ACC112 (cell line): ENCODE measurements around the gene SGSH.

Experiments used
- H2AFZ ChIP-seq: fragments of 200-600 bp; sonication (generic); one replicate; pipeline ENCODE4 v1.6.0; 2017; ENCODE audit warnings: antibody characterized with exemption, low read length; ENCODE audit not compliant: unreplicated experiment
- H3K27ac ChIP-seq: fragments of 200-600 bp; sonication (generic); 2 replicates; pipeline ENCODE4 v1.5.1; 2014; ENCODE audit warnings: low read depth, mild to moderate bottlenecking, antibody characterized with exemption, low read length, moderate library complexity
- H3K27me3 ChIP-seq: fragments of 200-600 bp; sonication (generic); 2 replicates; pipeline ENCODE4 v1.6.1; 2014; ENCODE audit warnings: mild to moderate bottlenecking, antibody characterized with exemption, low read length, moderate library complexity, mixed read lengths; ENCODE audit not compliant: insufficient read depth
- H3K36me3 ChIP-seq: fragments of 200-600 bp; sonication (generic); 2 replicates; pipeline ENCODE4 v1.6.1; 2016; ENCODE audit warnings: mild to moderate bottlenecking, antibody characterized with exemption, low read length, moderate library complexity, mixed read lengths; ENCODE audit not compliant: insufficient read depth
- H3K4me1 ChIP-seq: fragments of 200-600 bp; sonication (generic); one replicate; pipeline ENCODE4 v1.6.1; 2016; ENCODE audit warnings: low read length, mixed read lengths; ENCODE audit not compliant: insufficient read depth, unreplicated experiment, control insufficient read depth
- H3K4me3 ChIP-seq: fragments of 200-600 bp; sonication (generic); 2 replicates; pipeline ENCODE4 v1.5.1; 2014; ENCODE audit warnings: mild to moderate bottlenecking, low read depth, low read length
- H3K79me2 ChIP-seq: fragments of 200-600 bp; sonication (generic); one replicate; pipeline ENCODE4 v1.6.0; 2016; ENCODE audit warnings: low read length; ENCODE audit not compliant: control insufficient read depth, unreplicated experiment, insufficient read depth

The SGSH gene

DNA sequence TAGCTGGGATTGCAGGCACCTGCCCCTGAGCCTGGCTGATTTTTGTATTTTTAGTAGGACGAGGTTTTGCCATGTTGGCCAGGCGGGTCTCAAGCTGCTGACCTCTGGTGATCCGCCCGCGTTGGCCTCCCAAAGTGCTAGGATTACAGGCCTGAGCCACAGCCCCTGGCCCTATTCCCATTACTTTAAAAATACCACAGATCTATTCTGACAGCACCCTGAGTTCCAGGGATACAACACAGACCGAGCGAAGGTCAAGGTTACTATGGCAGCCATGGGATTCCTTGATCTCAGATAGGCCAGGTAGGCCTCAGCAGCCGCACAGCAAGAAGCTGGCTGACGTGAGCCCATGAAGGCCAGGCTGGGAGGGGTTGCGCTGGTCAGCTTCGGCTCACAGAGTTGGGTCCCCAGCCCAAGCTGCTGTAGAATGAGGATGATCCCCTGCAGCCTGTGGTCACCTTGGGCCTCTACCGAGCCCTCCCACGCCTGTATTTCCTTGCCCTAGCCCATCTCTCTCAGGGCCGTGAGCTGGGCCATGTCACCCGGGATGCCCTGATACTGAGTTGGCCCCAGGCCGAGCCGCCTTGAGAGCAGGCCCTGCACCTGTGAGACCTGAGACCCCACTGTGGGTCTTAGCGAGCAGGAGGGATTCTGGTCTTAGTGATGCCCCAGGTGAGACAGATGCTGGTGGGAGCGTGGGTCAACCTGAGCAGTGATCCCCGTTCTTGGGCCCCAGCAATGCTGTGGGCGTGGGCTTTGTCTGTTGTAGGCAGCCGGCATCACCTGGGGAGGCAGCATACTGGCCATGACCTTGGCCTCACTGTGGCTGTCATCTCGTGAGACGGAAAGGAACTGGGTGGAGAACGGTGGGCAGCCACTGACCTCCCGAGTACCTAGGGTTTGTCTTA lies 23.6 kb upstream of the SGSH start:
- no peak overlapping the region for H3K27ac ChIP-seq
- no peaks in the 10 kb centered on the region for H3K27me3 ChIP-seq
- H3K4me3 ChIP-seq = no peak overlapping the region
- H3K4me1 ChIP-seq = no peaks in the 10 kb centered on the region
- no peaks in the 10 kb centered on the region for H3K79me2 ChIP-seq
- H2AFZ ChIP-seq = no peak overlapping the region
- H3K36me3 ChIP-seq = no peaks in the 10 kb centered on the region

DNA sequence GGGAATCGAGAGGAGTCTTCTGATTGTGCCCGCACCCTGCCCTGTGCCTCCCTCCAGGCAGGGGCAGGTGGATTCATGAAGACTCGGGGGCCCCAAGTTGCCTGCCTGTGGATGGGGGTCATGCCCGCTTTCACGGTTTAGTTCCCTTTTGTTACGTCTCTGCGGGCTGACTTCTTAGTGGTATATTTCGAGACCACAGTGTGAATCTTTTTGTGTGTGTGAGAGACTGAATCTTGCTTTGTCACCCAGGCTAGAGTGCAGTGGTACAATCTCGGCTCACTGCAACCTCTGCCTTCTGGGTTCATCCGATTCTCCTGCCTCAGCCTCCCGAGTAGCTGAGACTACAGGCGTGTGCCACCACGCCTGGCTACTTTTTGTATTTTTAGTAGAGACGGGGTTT lies 22.4 kb upstream of the SGSH start:
- no peaks in the 10 kb centered on the region for H3K27me3 ChIP-seq
- H3K27ac ChIP-seq = no peak overlapping the region
- no peaks in the 10 kb centered on the region for H3K4me1 ChIP-seq
- H3K36me3 ChIP-seq = peaks cover 5% of the 10 kb centered on the region; the same call in 1 of the 2 replicates
- H3K4me3 ChIP-seq = no peak overlapping the region
- H2AFZ ChIP-seq = no peak overlapping the region
- no peaks in the 10 kb centered on the region for H3K79me2 ChIP-seq

DNA sequence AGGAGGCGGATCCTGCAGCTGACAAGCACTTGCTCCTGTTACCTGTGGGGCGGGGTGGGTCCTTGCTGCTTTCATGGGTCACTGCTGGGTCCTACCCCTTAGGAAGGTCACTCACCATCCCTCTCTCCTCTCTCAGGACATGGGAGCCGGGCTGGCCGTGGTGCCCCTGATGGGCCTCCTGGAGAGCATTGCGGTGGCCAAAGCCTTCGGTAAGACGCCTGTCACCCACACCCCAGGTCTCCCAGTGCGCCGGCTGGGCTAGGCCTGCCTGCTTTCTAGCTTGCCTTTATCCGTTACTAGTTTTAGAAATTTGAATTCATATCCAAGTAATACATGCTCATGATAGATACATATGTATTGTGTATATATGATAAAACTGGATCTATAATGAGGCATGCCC lies 17.3 kb upstream of the SGSH start:
- peaks cover 43% of the 10 kb centered on the region for H3K36me3 ChIP-seq
- H3K4me1 ChIP-seq = no peaks in the 10 kb centered on the region
- H3K4me3 ChIP-seq = no peak overlapping the region
- no peaks in the 10 kb centered on the region for H3K27me3 ChIP-seq
- no peak overlapping the region for H2AFZ ChIP-seq
- H3K79me2 ChIP-seq = no peaks in the 10 kb centered on the region
- H3K27ac ChIP-seq = no peak overlapping the region

DNA sequence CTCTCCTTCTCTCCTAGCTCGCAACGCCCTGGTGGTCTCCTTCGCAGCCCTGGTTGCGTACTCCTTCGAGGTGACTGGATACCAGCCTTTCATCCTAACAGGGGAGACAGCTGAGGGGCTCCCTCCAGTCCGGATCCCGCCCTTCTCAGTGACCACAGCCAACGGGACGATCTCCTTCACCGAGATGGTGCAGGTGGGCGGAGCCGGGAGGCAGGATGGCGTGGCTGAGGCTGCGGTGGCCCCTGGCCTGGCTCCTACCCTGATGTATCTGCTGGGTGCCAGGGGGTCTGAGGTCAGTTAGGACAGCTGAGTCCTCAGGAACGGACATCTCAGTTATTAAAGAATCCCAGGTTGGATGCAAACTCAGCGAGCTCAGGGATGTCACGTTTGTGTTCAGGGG lies 16.8 kb upstream of the SGSH start:
- Histone ChIP-seq H3K4me1 (no peaks in the 10 kb centered on the region), H3K36me3 (peaks cover 45% of the 10 kb centered on the region), H3K4me3 (no peak overlapping the region), H3K79me2 (no peaks in the 10 kb centered on the region), H3K27ac (no peak overlapping the region), H3K27me3 (no peaks in the 10 kb centered on the region), H2AFZ (no peak overlapping the region)

DNA sequence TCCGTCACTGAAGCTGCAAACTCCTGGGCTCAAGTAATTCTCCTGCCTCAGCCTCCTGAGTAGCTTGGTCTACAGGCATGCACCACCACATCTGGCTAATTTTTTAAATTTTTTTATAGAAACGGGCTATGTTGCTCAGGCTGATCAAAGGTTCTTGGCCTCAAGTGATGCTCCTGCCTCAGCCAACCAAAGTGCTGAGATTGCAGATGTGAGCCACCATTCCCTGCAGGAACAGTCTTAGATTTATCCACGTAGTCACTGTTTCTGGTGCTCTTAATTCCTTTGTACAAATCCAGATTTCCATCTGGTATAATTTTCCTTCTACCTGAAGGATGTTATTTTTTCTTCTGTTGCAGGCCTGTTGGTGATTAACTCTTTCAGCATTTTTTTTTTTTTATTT lies 13.1 kb upstream of the SGSH start:
- Histone ChIP-seq H3K79me2 (no peaks in the 10 kb centered on the region), H2AFZ (no peak overlapping the region), H3K4me3 (no peak overlapping the region), H3K27ac (no peak overlapping the region), H3K4me1 (no peaks in the 10 kb centered on the region), H3K27me3 (no peaks in the 10 kb centered on the region), H3K36me3 (peaks cover 58% of the 10 kb centered on the region)

DNA sequence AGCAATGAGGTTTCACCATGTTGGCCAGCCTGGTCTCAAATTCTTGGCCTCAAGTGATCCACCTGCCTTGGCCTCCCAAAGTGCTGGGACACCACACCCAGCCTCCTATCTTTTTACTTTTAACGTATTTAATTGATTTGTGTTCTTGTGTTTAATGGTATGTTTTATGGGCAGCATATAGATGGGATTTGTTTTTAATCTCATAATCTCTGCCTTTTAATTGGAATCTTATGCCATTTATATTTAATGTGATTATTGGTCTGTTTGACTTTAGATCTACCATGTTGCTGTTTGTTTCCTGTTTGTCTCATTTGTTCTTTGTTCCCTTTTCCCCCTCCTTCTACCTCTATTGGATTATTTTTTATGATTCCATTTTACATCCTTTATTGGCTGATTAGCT lies 12.3 kb upstream of the SGSH start:
- peaks cover 52% of the 10 kb centered on the region for H3K36me3 ChIP-seq
- no peak overlapping the region for H2AFZ ChIP-seq
- no peaks in the 10 kb centered on the region for H3K79me2 ChIP-seq
- H3K4me3 ChIP-seq = no peak overlapping the region
- no peaks in the 10 kb centered on the region for H3K27me3 ChIP-seq
- H3K4me1 ChIP-seq = no peaks in the 10 kb centered on the region
- H3K27ac ChIP-seq = no peak overlapping the region

DNA sequence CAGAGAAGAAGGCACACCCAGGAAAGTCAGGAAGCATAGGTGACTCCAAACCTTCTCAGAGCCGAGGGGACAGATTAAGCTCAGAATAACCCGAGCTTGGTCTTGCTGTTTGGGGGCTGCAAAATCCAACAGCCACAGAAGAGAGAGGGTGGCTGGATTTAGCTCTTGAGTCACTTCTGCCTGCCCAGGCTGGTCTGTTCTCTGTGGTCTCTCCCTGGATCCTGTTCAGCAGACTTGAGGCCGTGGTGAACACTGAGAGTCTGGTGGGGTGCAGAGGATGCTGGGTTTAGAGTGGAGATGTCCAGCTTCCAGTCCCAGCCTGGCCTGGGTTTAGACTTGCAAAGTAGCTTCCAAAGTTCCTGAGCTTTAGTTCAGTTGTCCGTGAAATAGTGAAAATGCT lies 8.9 kb upstream of the SGSH start:
- Histone ChIP-seq H3K4me1 (no peaks in the 10 kb centered on the region), H3K79me2 (no peaks in the 10 kb centered on the region), H3K27me3 (no peaks in the 10 kb centered on the region), H3K27ac (no peak overlapping the region), H2AFZ (no peak overlapping the region), H3K4me3 (no peak overlapping the region), H3K36me3 (peaks cover 25% of the 10 kb centered on the region)

DNA sequence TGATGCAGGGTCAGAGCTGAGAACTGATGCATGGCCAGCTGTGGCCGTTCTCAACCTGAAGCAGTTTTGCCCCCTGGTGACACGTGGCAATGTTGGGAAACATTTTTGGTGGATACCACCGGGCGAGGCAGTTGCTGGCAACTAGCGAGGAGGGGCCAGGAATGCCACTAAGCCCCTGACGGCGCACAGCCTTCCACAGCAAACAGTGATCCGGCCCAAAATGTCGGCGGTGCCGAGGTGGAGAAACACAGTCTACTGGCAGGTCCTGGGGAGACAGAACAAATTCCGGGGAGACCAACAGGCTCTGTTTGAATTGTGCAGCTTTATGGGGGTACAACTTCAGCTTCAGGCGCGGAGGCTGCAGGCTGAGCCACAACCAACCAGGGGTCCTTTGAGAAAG lies 8.3 kb upstream of the SGSH start:
- no peaks in the 10 kb centered on the region for H3K27me3 ChIP-seq
- H3K27ac ChIP-seq = no peak overlapping the region
- H3K79me2 ChIP-seq = no peaks in the 10 kb centered on the region
- H2AFZ ChIP-seq = no peak overlapping the region
- H3K36me3 ChIP-seq = peaks cover 23% of the 10 kb centered on the region
- H3K4me3 ChIP-seq = no peak overlapping the region
- H3K4me1 ChIP-seq = no peaks in the 10 kb centered on the region

DNA sequence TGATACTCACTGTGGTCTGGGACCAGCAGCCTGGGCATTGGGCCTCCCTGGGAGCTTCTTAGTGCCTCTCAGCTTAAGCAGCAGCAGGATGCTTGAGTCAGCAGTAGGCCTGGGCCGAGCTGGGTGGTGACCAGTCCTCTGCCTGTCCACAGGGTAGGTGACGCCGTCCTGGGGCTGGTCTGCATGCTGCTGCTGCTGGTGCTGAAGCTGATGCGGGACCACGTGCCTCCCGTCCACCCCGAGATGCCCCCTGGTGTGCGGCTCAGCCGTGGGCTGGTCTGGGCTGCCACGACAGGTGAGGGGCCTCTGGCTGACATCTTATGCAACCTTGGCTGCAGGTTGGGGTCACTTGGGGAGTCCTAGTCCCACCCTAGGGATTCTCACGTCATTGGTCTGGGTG lies 7.5 kb upstream of the SGSH start:
- H3K27ac ChIP-seq = no peak overlapping the region
- no peaks in the 10 kb centered on the region for H3K27me3 ChIP-seq
- peaks cover 17% of the 10 kb centered on the region for H3K36me3 ChIP-seq

DNA sequence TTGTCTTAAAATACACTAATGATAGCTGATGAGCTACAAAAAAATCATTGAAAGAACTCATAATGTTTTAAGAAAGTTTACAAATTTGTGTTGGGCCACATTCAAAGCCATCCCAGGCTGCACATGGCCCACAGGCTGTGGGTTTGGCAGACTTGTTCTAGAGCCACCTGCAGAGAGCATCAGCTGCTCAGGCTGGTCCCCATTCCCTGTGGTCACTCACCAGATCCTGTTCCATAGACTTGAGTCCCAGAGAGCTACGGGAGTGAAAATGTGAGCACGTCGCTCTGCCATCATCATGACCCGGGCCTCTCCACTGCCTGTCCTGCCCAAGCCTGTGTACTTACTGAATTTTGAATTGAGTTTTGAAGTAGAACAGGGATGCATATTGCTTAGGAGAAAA lies 7.0 kb upstream of the SGSH start:
- Histone ChIP-seq H3K36me3 (peaks cover 12% of the 10 kb centered on the region; the same call in 1 of the 2 replicates), H2AFZ (no peak overlapping the region)

More for the DNA sequence above, 7.5 kb upstream of the SGSH start:
- Histone ChIP-seq H3K4me1 (no peaks in the 10 kb centered on the region), H3K79me2 (no peaks in the 10 kb centered on the region), H2AFZ (no peak overlapping the region), H3K4me3 (no peak overlapping the region)

DNA sequence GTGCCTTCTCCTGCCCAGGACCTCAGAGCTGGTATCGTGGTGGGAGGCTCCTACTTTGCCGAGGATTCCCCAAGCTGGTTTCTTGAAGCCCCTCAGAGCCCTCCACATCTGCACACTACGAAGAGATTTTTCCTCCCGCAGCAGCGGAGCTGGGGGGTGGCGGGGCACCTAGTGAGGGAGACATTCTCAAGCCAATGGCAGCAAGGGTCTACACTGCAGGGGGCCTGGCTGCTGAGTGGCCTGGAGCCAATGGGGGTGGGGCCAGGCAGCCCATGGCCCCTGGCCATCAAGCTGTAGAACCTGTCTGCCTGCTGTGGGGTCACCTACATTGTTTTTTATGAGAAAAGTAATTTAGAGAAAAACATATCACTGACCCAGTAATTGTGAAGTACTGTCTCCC lies 5.1 kb upstream of the SGSH start:
- H3K27me3 ChIP-seq = no peaks in the 10 kb centered on the region
- no peak overlapping the region for H3K4me3 ChIP-seq
- peaks cover 9% of the 10 kb centered on the region for H3K4me1 ChIP-seq
- H3K36me3 ChIP-seq = peaks cover 2% of the 10 kb centered on the region; the same call in 1 of the 2 replicates
- no peak overlapping the region for H2AFZ ChIP-seq
- peaks cover 3% of the 10 kb centered on the region for H3K79me2 ChIP-seq
- H3K27ac ChIP-seq = no peak overlapping the region

More for the DNA sequence above, 7.0 kb upstream of the SGSH start:
- Histone ChIP-seq H3K4me3 (no peak overlapping the region), H3K4me1 (no peaks in the 10 kb centered on the region), H3K27ac (no peak overlapping the region), H3K79me2 (no peaks in the 10 kb centered on the region), H3K27me3 (no peaks in the 10 kb centered on the region)
